H1 (cell line): ENCODE results near the gene CTNNBL1. TPM values are rescaled to one million over a fixed set of nuclear protein-coding genes. Genes with fewer than 3 reads are reported as not detected.

Source experiments
- CTCF ChIA-PET: fragments of 300-600 bp; sonication (Branson Sonifier 250); formaldehyde crosslinking; loops from one replicate; lab custom pipeline; 2021; ENCODE audit not compliant: partially characterized antibody; lab: Charles Lee
- POLR2A ChIA-PET: fragments of 300-600 bp; sonication (Branson Sonifier 250); formaldehyde crosslinking; loops from one replicate; lab custom pipeline; 2021; ENCODE audit warnings: inconsistent platforms; ENCODE audit not compliant: partially characterized antibody; lab: Charles Lee
- DNase-seq, 2 experiments: peaks; one replicate each; pipeline versions ENCODE4 v3.0.0 to v3.0.0-alpha.2; 2010 to 2022; ENCODE audit warnings: low spot score in 2 of 2, low read depth in 1 of 2, mixed read lengths in 1 of 2
- FAIRE-seq: peaks from 2 replicates; lab custom pipeline; 2011; peaks lifted over from hg19 to GRCh38; lab: Jason Lieb, UNC
- H2AFZ ChIP-seq: 2 replicates; pipeline ENCODE4 v1.8.1; 2012; ENCODE audit warnings: low read length, inconsistent platforms
- H2AK5ac ChIP-seq: 2 replicates; pipeline ENCODE4 v1.6.1; 2013; ENCODE audit warnings: low read depth, low read length
- H2BK120ac ChIP-seq: replicated peaks from 2 replicates; pipeline ENCODE3; 2013; ENCODE audit warnings: low read depth, low read length, inconsistent platforms
- H2BK12ac ChIP-seq: 2 replicates; pipeline ENCODE4 v1.6.1; 2013; ENCODE audit warnings: low read depth, low read length
- H2BK15ac ChIP-seq: 2 replicates; pipeline ENCODE4 v1.6.1; 2013; ENCODE audit warnings: low read length
- H2BK20ac ChIP-seq: 2 replicates; pipeline ENCODE4 v1.6.1; 2013; ENCODE audit warnings: low read length
- H2BK5ac ChIP-seq: 2 replicates; pipeline ENCODE4 v1.6.1; 2013; ENCODE audit warnings: low read depth, low read length
- H3K14ac ChIP-seq: 2 replicates; pipeline ENCODE4 v1.6.1; 2013; ENCODE audit warnings: inconsistent platforms; ENCODE audit not compliant: insufficient read length
- H3K18ac ChIP-seq: 2 replicates; pipeline ENCODE4 v1.6.1; 2013; ENCODE audit warnings: low read length; ENCODE audit errors: extremely low read depth
- H3K23ac ChIP-seq: 2 replicates; pipeline ENCODE4 v1.6.1; 2013; ENCODE audit warnings: inconsistent platforms; ENCODE audit not compliant: insufficient read length
- H3K23me2 ChIP-seq: 2 replicates; pipeline ENCODE4 v1.6.1; 2013; ENCODE audit warnings: low read depth, low read length
- H3K27ac ChIP-seq: 2 replicates; pipeline ENCODE4 v1.6.1; 2011; ENCODE audit warnings: low read depth, low read length, inconsistent platforms
- H3K27me3 ChIP-seq, 4 experiments: replicated peaks in 1 of 4; 1 replicate in 1 of 4; 2 replicates in 3 of 4; pipeline versions ENCODE4 v1.6.1 to v1.8.1; 2011 to 2013; ENCODE audit warnings: low read length in 3 of 4, mild to moderate bottlenecking in 3 of 4, inconsistent platforms in 2 of 4, mixed read lengths in 2 of 4, moderate library complexity in 1 of 4; ENCODE audit not compliant: control insufficient read depth in 3 of 4, insufficient read depth in 3 of 4; ENCODE audit errors: extremely low read depth in 1 of 4
- H3K36me3 ChIP-seq, 4 experiments: 2 replicates each; pipeline versions ENCODE4 v1.6.1 to v1.8.1; 2011 to 2013; ENCODE audit warnings: mild to moderate bottlenecking in 4 of 4, low read length in 3 of 4, moderate library complexity in 2 of 4, control low read depth in 1 of 4, inconsistent platforms in 1 of 4; ENCODE audit not compliant: insufficient read depth in 4 of 4, control insufficient read depth in 2 of 4
- H3K4ac ChIP-seq: replicated peaks from 2 replicates; pipeline ENCODE3; 2013; ENCODE audit warnings: low read length, low read depth, mixed read lengths, inconsistent platforms; ENCODE audit not compliant: insufficient read length
- H3K4me1 ChIP-seq, 4 experiments: replicated peaks in 1 of 4; 1 replicate in 1 of 4; 2 replicates in 3 of 4; pipeline versions ENCODE4 v1.6.1 to v1.8.1; 2011 to 2013; ENCODE audit warnings: low read length in 3 of 4, inconsistent platforms in 2 of 4, mixed read lengths in 1 of 4; ENCODE audit not compliant: insufficient read depth in 4 of 4, control insufficient read depth in 3 of 4
- H3K4me2 ChIP-seq, 2 experiments: 2 replicates each; pipeline versions ENCODE4 v1.6.1 to v1.8.1; 2011 to 2013; ENCODE audit warnings: low read depth in 2 of 2, low read length in 2 of 2, control low read depth in 1 of 2, inconsistent platforms in 1 of 2, mild to moderate bottlenecking in 1 of 2; ENCODE audit not compliant: insufficient read depth in 1 of 2
- H3K4me3 ChIP-seq, 4 experiments: fragments of 200-600, 300-600 bp in 1 of 4; sonication (generic), shearing (Covaris generic), sonication (Bioruptor Twin) in 1 of 4; 2 replicates each; pipeline versions ENCODE4 v1.5.1 to v1.8.1; 2011 to 2016; ENCODE audit warnings: low read length in 4 of 4, low read depth in 3 of 4, control low read depth in 2 of 4, inconsistent platforms in 2 of 4, mild to moderate bottlenecking in 2 of 4, mixed read lengths in 1 of 4, moderate library complexity in 1 of 4; ENCODE audit not compliant: insufficient read depth in 2 of 4; ENCODE audit errors: extremely low read depth in 1 of 4
- H3K56ac ChIP-seq: replicated peaks from 2 replicates; pipeline ENCODE3; 2013; ENCODE audit warnings: low read depth, mild to moderate bottlenecking, mixed read lengths, low read length, inconsistent platforms; ENCODE audit not compliant: insufficient read length
- H3K79me1 ChIP-seq: 2 replicates; pipeline ENCODE4 v1.6.1; 2013; ENCODE audit warnings: low read depth, low read length, control low read depth
- H3K79me2 ChIP-seq, 2 experiments: 2 replicates each; pipeline versions ENCODE4 v1.6.1 to v1.8.1; 2012 to 2013; ENCODE audit warnings: low read length in 2 of 2, mild to moderate bottlenecking in 2 of 2, inconsistent platforms in 1 of 2; ENCODE audit not compliant: insufficient read depth in 2 of 2, control insufficient read depth in 1 of 2
- H3K9ac ChIP-seq, 4 experiments: replicated peaks in 1 of 4; 1 replicate in 1 of 4; 2 replicates in 3 of 4; pipeline versions ENCODE4 v1.6.1 to v1.8.1; 2011 to 2013; ENCODE audit warnings: low read depth in 3 of 4, low read length in 3 of 4, control low read depth in 2 of 4, mild to moderate bottlenecking in 2 of 4, moderate library complexity in 2 of 4, inconsistent platforms in 1 of 4; ENCODE audit errors: extremely low read depth in 1 of 4
- H3K9me3 ChIP-seq, 2 experiments: 2 replicates each; pipeline versions ENCODE4 v1.6.1 to v1.8.1; 2012 to 2013; ENCODE audit warnings: mild to moderate bottlenecking in 2 of 2, moderate library complexity in 2 of 2, control low read depth in 1 of 2, inconsistent platforms in 1 of 2, low read depth in 1 of 2, low read length in 1 of 2, mixed read lengths in 1 of 2; ENCODE audit not compliant: insufficient read depth in 2 of 2
- H4K20me1 ChIP-seq, 2 experiments: replicated peaks in 1 of 2; 2 replicates each; pipeline versions ENCODE3 to v1.8.1; 2011 to 2013; ENCODE audit warnings: inconsistent platforms in 2 of 2, low read length in 2 of 2, mild to moderate bottlenecking in 1 of 2; ENCODE audit not compliant: insufficient read depth in 2 of 2, control insufficient read depth in 1 of 2
- H4K5ac ChIP-seq: 2 replicates; pipeline ENCODE4 v1.6.1; 2013; ENCODE audit warnings: low read length, low read depth, mixed read lengths, inconsistent platforms; ENCODE audit not compliant: insufficient read length
- H4K8ac ChIP-seq: 2 replicates; pipeline ENCODE4 v1.8.0; 2013; ENCODE audit warnings: mild to moderate bottlenecking, moderate library complexity, low read length, inconsistent platforms; ENCODE audit not compliant: insufficient read depth; ENCODE audit errors: extremely low read depth
- H4K91ac ChIP-seq: replicated peaks from 2 replicates; pipeline ENCODE3; 2013; ENCODE audit warnings: low read length, mixed read lengths, inconsistent platforms; ENCODE audit not compliant: insufficient read length
- CBX5 ChIP-seq: fragments of 300-800, 300-1000 bp; sonication (generic); IDR thresholded peaks from 2 replicates; pipeline ENCODE4 v1.7.1; 2016; ENCODE audit warnings: antibody characterized with exemption, low read length, low read depth
- CREB1 ChIP-seq: IDR thresholded peaks from 2 replicates; pipeline ENCODE4 v1.6.1; 2012; ENCODE audit warnings: inconsistent platforms
- GABPA ChIP-seq: IDR thresholded peaks from 2 replicates; pipeline ENCODE4 v1.6.1; 2011; ENCODE audit warnings: mild to moderate bottlenecking, low read length, moderate library complexity, borderline replicate concordance; ENCODE audit not compliant: insufficient read depth
- SAP30 ChIP-seq: fragments of 300-600 bp; sonication (generic); IDR thresholded peaks from 2 replicates; pipeline ENCODE4 v1.7.1; 2012; ENCODE audit warnings: low read length, moderate library complexity, mild to moderate bottlenecking, inconsistent platforms; ENCODE audit not compliant: insufficient read depth, insufficient replicate concordance
- TCF12 ChIP-seq: IDR thresholded peaks from 2 replicates; pipeline ENCODE4 v1.6.1; 2011; ENCODE audit warnings: low read depth, mild to moderate bottlenecking, low read length
- whole genome bisulfite sequencing, 2 experiments: shearing (Covaris generic) in 1 of 2; methylation state at CpG; one replicate each; pipeline versions ENCODE4 v1.1.6 to v1.1.7; 2013 to 2015; ENCODE audit warnings: low lambda C conversion rate in 2 of 2, mixed read lengths in 2 of 2, inconsistent platforms in 1 of 2, low coverage in 1 of 2, missing lambda C conversion rate in 1 of 2; ENCODE audit not compliant: insufficient replicate concordance in 2 of 2, insufficient coverage in 1 of 2, insufficient read length in 1 of 2; ENCODE audit errors: extremely low coverage in 1 of 2, missing lambda C conversion rate in 1 of 2; 5-methylcytosine and 5-hydroxymethylcytosine counted together
- polyA plus RNA-seq, 7 experiments: library from polyadenylated mRNA; depleted of rRNA in 3 of 7; stranded (reverse) in 5 of 7; unstranded in 2 of 7; fragments of >200 nt in 5 of 7; fragments of 200-250 nt in 2 of 7; gene quantifications; 1 replicate in 5 of 7; 2 replicates in 1 of 7; 4 replicates in 1 of 7; pipeline versions ENCODE4 v1.2.1 to v1.2.3, GENCODE V29; 2011 to 2013; ENCODE audit warnings: missing spikeins in 2 of 7, mixed read lengths in 2 of 7
- total RNA-seq: library from RNA; stranded (reverse); fragmentation: NEBNext Ultra II Directional; extraction: Animal tissue kit (Norgen Biotek cat#: 25700); gene quantifications from 2 replicates; pipeline ENCODE4 v1.2.1, GENCODE V29; 2021

The CTNNBL1 gene
- total and polyA plus RNA-seq, 2 of the 8 experiments (the other 6 are each of a cell fraction or from before 2014, with no cell fraction given), result 19.6 to 81.6 TPM

DNA sequence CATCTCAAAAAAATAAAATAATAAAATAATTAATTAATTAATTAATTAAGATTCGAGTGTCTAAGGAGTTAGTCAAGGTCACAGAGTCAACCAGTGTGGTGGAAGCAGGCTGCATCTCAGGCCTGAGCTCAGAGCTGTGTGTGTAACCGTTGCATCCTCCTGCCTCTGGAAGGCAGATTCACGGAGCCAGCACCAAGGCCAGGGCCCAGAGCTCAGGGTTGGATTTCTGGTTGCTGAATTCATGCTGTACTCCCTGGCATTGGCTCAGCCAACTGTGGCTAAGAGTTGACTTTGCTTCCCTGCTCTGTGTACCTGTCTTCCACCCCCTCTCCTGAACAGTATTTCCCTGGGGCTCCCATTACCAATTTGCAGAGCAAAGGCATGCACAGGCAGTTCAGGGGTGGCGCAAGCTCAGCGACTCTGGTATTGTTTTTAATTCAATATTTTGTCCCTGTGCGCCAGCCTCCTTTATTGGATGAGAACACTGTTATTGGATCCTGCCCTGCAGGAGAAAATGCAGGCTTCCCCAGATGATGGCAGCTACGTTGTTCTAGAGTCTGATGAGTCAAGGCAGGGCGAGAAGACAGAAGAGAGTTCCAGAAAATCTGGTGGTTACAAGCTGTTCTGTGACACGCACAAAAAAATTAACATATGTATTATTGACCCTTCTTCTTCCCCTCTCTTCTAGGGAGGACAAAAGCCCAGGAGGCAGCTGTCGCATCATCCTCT, 12.3 kb upstream of the CTNNBL1 start:
- Histone ChIP-seq H3K4me2 (no peak overlapping the region), H3K79me2 (no peaks in the 10 kb centered on the region), H2BK20ac (no peak overlapping the region), H3K18ac (no peak overlapping the region), H2BK15ac (no peak overlapping the region), H2BK12ac (no peak overlapping the region), H4K20me1 (peaks cover 0 to 1% of the 10 kb centered on the region in 2 experiments), H3K9ac (no peak overlapping the region), H3K4me3 (no peak overlapping the region), H3K79me1 (no peaks in the 10 kb centered on the region), H3K23ac (no peak overlapping the region), H2AFZ (no peak overlapping the region), H3K9me3 (no peaks in the 10 kb centered on the region), H4K91ac (no peak overlapping the region), H2BK5ac (no peak overlapping the region), H2AK5ac (no peak overlapping the region), H3K56ac (no peak overlapping the region), H4K5ac (no peak overlapping the region), H2BK120ac (no peak overlapping the region), H3K4ac (no peak overlapping the region), H4K8ac (no peak overlapping the region), H3K27ac (no peak overlapping the region), H3K4me1 (no peaks in the 10 kb centered on the region), H3K36me3 (no peaks in the 10 kb centered on the region), H3K27me3 (no peaks in the 10 kb centered on the region), H3K14ac (no peak overlapping the region), H3K23me2 (no peaks in the 10 kb centered on the region)
- 77% methylated on average over 10 of the region's 10 CpGs; no CpG with 5 or more reads in 1 of the 2 experiments for WGBS, 2 experiments
- DNase-seq, result no peak
- FAIRE-seq, result no peak
- no peak for TF ChIP-seq GABPA
- TF ChIP-seq SAP30, result no peak
- TF ChIP-seq TCF12, result no peak
- TF ChIP-seq CREB1, result no peak
- TF ChIP-seq CBX5, result no peak
- CTCF ChIA-PET, result interaction anchor here (0.8 to 1.6 kb wide), 4 partner anchors 27 to 117 kb away, joined by 3 to 6 read pairs (median 4); no protein-coding TSS in a partner anchor
- POLR2A ChIA-PET, result interaction anchor here (1.4 kb wide), 1 partner anchor 23 kb away, joined by 3 read pairs; no protein-coding TSS in a partner anchor
